HepG2 (cell line): ENCODE data around the gene EFCAB11. TPM values are rescaled to one million over a fixed set of nuclear protein-coding genes. Genes with fewer than 3 reads are reported as not detected.
A peak's percentile ranks its signal among the peaks of the same experiment; 100 is the strongest.

ENCODE experiments used
- BCL6 ChIP-seq: IDR thresholded peaks from 2 replicates; pipeline ENCODE4 v1.6.1; 2016; ENCODE audit warnings: missing genetic modification reagents, missing compliant biosample characterization
- CEBPZ ChIP-seq: IDR thresholded peaks from 2 replicates; pipeline ENCODE4 v1.6.1; 2012; ENCODE audit warnings: low read length, improper control_type of control experiment
- GMEB2 ChIP-seq: IDR thresholded peaks from 2 replicates; pipeline ENCODE4 v1.6.1; 2016; ENCODE audit warnings: missing biosample characterization, missing genetic modification reagents, low read depth
- HCFC1 ChIP-seq: fragments of 150-350 bp; IDR thresholded peaks from 2 replicates; pipeline ENCODE4 v1.6.1; 2014; ENCODE audit warnings: low read depth, low read length
- HMGXB3 ChIP-seq: sonication (generic); formaldehyde crosslinking; IDR thresholded peaks from 2 replicates; pipeline ENCODE4 v1.4.0; 2020; ENCODE audit warnings: missing genetic modification reagents, borderline replicate concordance
- HMGXB4 ChIP-seq, 2 experiments: sonication (generic) in 1 of 2; formaldehyde crosslinking in 1 of 2; IDR thresholded peaks; 2 replicates each; pipeline versions ENCODE4 v1.4.0 to v1.6.1; 2018 to 2020; ENCODE audit warnings: missing genetic modification reagents in 2 of 2, borderline replicate concordance in 1 of 2, low read depth in 1 of 2, mild to moderate bottlenecking in 1 of 2, missing biosample characterization in 1 of 2
- HNRNPL ChIP-seq: fragments of 200-400 bp; formaldehyde crosslinking; IDR thresholded peaks from 2 replicates; pipeline ENCODE4 v1.6.1; 2017; ENCODE audit warnings: mild to moderate bottlenecking, low read depth, low read length
- NFKBIZ ChIP-seq: IDR thresholded peaks from 2 replicates; pipeline ENCODE4 v1.6.1; 2018; ENCODE audit warnings: missing genetic modification reagents, missing compliant biosample characterization
- PHF5A ChIP-seq: IDR thresholded peaks from one replicate; pipeline ENCODE4 v1.6.1; 2018; ENCODE audit warnings: low read depth, missing genetic modification reagents; ENCODE audit not compliant: unreplicated experiment
- TEF ChIP-seq: sonication (generic); formaldehyde crosslinking; IDR thresholded peaks from 2 replicates; pipeline ENCODE4 v1.5.0; 2020; ENCODE audit warnings: missing genetic modification reagents
- TMF1 ChIP-seq: sonication (generic); formaldehyde crosslinking; IDR thresholded peaks from 2 replicates; pipeline ENCODE4 v1.8.1; 2022; ENCODE audit warnings: low read depth, missing genetic modification reagents
- ZBTB34 ChIP-seq: sonication (generic); formaldehyde crosslinking; IDR thresholded peaks from 2 replicates; pipeline ENCODE4 v1.8.0; 2022; ENCODE audit warnings: mild to moderate bottlenecking, missing genetic modification reagents
- ZNF558 ChIP-seq: sonication (generic); formaldehyde crosslinking; IDR thresholded peaks from 2 replicates; pipeline ENCODE4 v1.9.0; 2022; ENCODE audit warnings: mild to moderate bottlenecking, missing genetic modification reagents, borderline replicate concordance
- polyA plus RNA-seq, 8 experiments: library from polyadenylated mRNA; depleted of rRNA in 3 of 8; stranded (reverse) in 7 of 8; unstranded in 1 of 8; fragments of >200 nt; fragmentation: Illumina TruSeq in 4 of 8; extraction: Trizol in 4 of 8; gene quantifications; 2 replicates each; pipeline versions ENCODE4 v1.2.1 to v1.2.3, GENCODE V29; 2011 to 2016; ENCODE audit warnings: low read depth in 4 of 8, missing spikeins in 1 of 8, mixed read lengths in 1 of 8; ENCODE audit not compliant: insufficient read depth in 1 of 8
- total RNA-seq, 5 experiments: library from RNA; depleted of rRNA; stranded (reverse); fragments of >200 nt; fragmentation: Illumina TruSeq; extraction: Trizol; gene quantifications; 2 replicates each; pipeline ENCODE4 v1.2.3, GENCODE V29; 2016; ENCODE audit warnings: low read depth in 1 of 5

The EFCAB11 gene
- total and polyA plus RNA-seq, 2 of the 13 experiments (the other 11 are each of a cell fraction or from before 2014, with no cell fraction given): 8.2 to 31.5 TPM

GRCh38 chr14:89954070-89955021 is at the start of gene EFCAB11 (continued):
- TF ChIP-seq HMGXB3 (CRISPR knock-in tag) (peak; percentile 98), ZNF558 (CRISPR knock-in tag) (no peak; the same call in 1 of the 2 replicates), PHF5A (CRISPR knock-in tag) (no peak), CEBPZ (no peak), HNRNPL (0 out of 2 replicates have a peak, but pooled peaks have one; percentile 39), TEF (CRISPR knock-in tag) (no peak), NFKBIZ (CRISPR knock-in tag) (no peak), TMF1 (CRISPR knock-in tag) (no peak), HMGXB4 (CRISPR knock-in tag; IDR thresholded peaks at IDR 0.05; ENCODE audit: borderline replicate concordance in 1 of 2, low read depth in 1 of 2) (peak; percentile 51 to 54; a peak in 1 of 4 replicates), GMEB2 (CRISPR knock-in tag) (peak; percentile 59; the same call in 1 of the 2 replicates), BCL6 (CRISPR knock-in tag) (no peak), HCFC1 (no peak), ZBTB34 (CRISPR knock-in tag) (0 out of 2 replicates have a peak, but pooled peaks have one; percentile 37)
